Right atrium auricular region (tissue), 2 donors: Measurements from ENCODE around the gene C1orf141. TPM values are rescaled to one million over a fixed set of nuclear protein-coding genes. Genes with fewer than 3 reads are reported as not detected.
"Not testable (repeated sequence)": the region's sequence is repeated elsewhere in the genome, so short reads cannot be mapped to it uniquely, and the experiment has no call there.

ENCODE experiments used
- DNase-seq: peaks from one replicate; pipeline ENCODE4 v3.0.0-alpha.2; 2019; ENCODE audit warnings: low spot score
- H3K27ac ChIP-seq, 2 donors: fragments of 200-600 bp; sonication (generic); 1 replicate in 1 of 2; 2 replicates in 1 of 2; pipeline ENCODE4 v1.5.1; 2016 to 2019
- H3K27me3 ChIP-seq, 2 donors: fragments of 200-600 bp; sonication (generic); one replicate each; pipeline versions ENCODE4 v1.5.1 to v1.6.0; 2017 to 2019
- H3K36me3 ChIP-seq: fragments of 200-600 bp; sonication (generic); one replicate; pipeline ENCODE4 v1.5.1; 2016
- H3K4me1 ChIP-seq, 2 donors: fragments of 200-600 bp; sonication (generic); one replicate each; pipeline versions ENCODE4 v1.5.1 to v1.6.0; 2017 to 2019
- H3K4me3 ChIP-seq, 2 donors: fragments of 200-600 bp; sonication (generic); 1 replicate in 1 of 2; 2 replicates in 1 of 2; pipeline ENCODE4 v1.5.1; 2017 to 2019; ENCODE audit warnings: mild to moderate bottlenecking in 1 of 2, moderate library complexity in 1 of 2
- H3K9me3 ChIP-seq, 2 donors: fragments of 200-600 bp; sonication (generic); one replicate each; pipeline ENCODE4 v1.5.1; 2019
- total RNA-seq, 2 donors: library from RNA; depleted of rRNA; stranded (reverse); fragments of >200 nt; gene quantifications; one replicate each; pipeline ENCODE4 v1.1.0, GENCODE V29; 2016
- TF ChIP-seq, protein P1 (sequence below), 2 donors: fragments of 200-600 bp; sonication (generic); IDR thresholded peaks; one replicate each; pipeline ENCODE4 v1.5.1; 2019; ENCODE audit warnings: antibody characterized with exemption in 2 of 2

Gene C1orf141
- total RNA-seq, 2 donors from 2014 or later, result not detected

DNA sequence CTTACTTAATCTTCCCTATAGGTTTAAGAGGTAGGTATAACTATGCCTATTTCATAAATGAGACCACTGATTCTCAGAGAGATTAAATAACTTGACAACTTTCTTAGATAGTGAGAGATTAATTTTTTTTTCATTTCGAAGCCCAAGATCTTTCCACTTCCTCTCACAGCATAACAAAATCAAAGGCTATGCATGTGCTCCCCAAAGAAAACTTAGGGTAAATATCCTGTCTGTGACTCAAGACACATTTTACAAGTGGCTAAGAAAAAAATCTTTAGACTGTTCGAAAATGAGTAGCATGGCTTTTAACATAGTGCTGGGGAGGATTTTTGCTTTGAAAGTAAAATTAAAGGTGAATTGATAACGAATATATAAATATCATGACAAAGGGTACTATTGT, 8.2 kb upstream of the C1orf141 start:
- no peak for DNase-seq
- no peaks in the 10 kb centered on the region for H3K36me3 ChIP-seq
- no peaks in the 10 kb centered on the region for H3K4me1 ChIP-seq
- H3K27me3 ChIP-seq, result no peaks in the 10 kb centered on the region
- no peak overlapping the region for H3K4me3 ChIP-seq
- H3K27ac ChIP-seq, result no peak overlapping the region
- TF ChIP-seq, protein P1, sequence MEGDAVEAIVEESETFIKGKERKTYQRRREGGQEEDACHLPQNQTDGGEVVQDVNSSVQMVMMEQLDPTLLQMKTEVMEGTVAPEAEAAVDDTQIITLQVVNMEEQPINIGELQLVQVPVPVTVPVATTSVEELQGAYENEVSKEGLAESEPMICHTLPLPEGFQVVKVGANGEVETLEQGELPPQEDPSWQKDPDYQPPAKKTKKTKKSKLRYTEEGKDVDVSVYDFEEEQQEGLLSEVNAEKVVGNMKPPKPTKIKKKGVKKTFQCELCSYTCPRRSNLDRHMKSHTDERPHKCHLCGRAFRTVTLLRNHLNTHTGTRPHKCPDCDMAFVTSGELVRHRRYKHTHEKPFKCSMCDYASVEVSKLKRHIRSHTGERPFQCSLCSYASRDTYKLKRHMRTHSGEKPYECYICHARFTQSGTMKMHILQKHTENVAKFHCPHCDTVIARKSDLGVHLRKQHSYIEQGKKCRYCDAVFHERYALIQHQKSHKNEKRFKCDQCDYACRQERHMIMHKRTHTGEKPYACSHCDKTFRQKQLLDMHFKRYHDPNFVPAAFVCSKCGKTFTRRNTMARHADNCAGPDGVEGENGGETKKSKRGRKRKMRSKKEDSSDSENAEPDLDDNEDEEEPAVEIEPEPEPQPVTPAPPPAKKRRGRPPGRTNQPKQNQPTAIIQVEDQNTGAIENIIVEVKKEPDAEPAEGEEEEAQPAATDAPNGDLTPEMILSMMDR (IDR thresholded peaks at IDR 0.05), result no peak
- H3K9me3 ChIP-seq, result no peaks in the 10 kb centered on the region

DNA sequence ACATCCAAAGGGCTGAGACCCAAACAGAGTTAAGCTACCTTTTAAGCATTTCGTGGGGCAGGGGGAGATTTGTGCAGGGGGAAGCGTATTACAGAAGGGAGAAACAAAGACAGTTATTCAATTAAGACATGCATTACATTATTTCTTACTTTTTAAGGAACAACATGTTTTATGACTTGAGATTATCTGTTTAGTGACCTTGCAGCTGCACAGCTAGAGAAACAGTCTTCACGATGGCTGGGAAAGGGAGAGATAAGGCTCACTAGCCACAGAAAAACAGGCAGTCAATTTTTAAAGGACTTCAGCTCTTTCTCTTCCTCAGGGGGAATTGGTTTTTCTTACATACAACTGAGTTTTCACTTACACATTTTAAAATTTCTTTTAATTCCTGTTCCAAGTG, 7.1 kb upstream of the C1orf141 start:
- not testable (repeated sequence) for DNase-seq, H3K27ac ChIP-seq, H3K9me3 ChIP-seq, H3K36me3 ChIP-seq, H3K4me3 ChIP-seq, H3K4me1 ChIP-seq, H3K27me3 ChIP-seq

DNA sequence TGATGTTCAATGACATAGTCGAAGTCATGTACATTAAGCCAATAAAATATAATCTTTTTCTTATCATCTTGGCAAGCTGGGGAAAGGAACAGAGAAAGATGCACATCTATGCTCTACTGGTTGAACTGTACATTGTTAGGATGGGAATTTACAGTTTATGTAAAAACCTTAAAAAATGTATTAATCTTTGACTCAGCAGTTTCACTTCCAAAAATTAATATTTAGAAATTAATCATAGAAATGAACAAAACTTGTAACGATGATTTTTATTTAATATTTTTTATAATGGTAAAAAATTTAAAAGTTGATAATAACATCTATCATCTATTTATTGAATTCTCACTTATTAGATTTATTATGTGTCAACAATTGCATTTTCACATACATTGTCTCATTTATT, 5.7 kb upstream of the C1orf141 start:
- H3K27me3 ChIP-seq, result no peaks in the 10 kb centered on the region
- no peak overlapping the region for H3K27ac ChIP-seq
- H3K36me3 ChIP-seq, result no peaks in the 10 kb centered on the region
- peaks cover 0 to under 1% of the 10 kb centered on the region in 2 donors for H3K4me1 ChIP-seq
- no peaks in the 10 kb centered on the region for H3K9me3 ChIP-seq
- DNase-seq, result no peak
- TF ChIP-seq, protein P1 (IDR thresholded peaks at IDR 0.05), result no peak
- no peak overlapping the region for H3K4me3 ChIP-seq

DNA sequence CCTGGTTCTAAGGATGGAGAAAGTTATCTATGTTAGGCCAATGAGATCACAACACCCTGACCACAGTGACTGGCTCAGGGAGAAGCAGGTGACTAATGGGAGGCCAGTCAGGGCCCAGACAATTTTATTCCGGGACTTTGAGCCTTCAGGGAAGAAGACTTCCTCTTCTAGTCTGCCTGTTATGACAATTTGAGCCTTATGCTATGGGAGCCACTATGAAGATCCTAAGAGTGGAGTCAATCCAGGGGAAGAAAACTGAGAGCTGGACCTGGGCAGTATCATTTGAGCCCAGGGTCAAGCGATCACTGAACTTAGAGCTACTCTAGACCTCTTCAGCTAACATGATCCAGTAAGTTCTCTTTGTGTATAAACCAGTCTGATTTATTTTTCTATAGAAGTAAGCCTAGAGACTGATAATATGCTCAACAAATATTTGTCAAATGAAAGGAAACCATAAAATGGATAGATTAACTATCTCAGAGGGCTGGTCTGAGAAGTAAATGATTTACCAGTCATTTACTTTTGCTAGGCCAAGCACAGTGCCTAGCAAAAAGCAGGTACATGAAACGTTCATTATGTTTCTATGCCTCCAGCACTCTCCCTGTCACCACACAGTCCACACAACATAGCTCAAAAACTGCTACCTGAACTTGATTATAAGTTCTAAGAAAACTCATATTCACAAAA, 4.2 kb upstream of the C1orf141 start:
- H3K4me3 ChIP-seq, result no peak overlapping the region
- DNase-seq, result no peak
- no peaks in the 10 kb centered on the region for H3K36me3 ChIP-seq
- H3K4me1 ChIP-seq, result peaks cover 0 to 11% of the 10 kb centered on the region in 2 donors
- H3K27ac ChIP-seq, result no peak overlapping the region
- H3K9me3 ChIP-seq, result no peaks in the 10 kb centered on the region
- TF ChIP-seq, protein P1 (IDR thresholded peaks at IDR 0.05), result no peak
- H3K27me3 ChIP-seq, result no peaks in the 10 kb centered on the region

DNA sequence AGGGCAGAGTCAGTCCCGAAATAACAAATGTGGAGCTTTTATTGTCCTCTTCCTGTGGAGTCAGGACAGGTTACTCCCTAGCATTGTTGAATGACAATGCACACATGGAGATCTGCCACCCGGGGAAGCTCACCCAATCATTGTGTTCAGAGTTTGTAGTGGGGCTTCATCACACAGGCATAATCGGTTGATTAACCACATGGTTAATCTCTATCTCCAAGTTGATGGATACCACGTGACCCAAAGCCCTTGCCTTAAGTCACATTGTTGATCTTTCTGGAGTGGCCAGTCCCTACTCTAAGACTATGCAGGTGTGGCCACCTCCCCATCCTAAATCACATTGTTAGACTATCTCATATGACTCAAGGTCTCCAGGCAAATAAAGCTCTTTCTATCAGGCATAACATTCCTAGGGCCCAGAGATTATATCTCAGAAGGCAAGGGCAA, 2.6 kb upstream of the C1orf141 start:
- H3K27ac ChIP-seq, result no peak overlapping the region
- no peak overlapping the region for H3K4me3 ChIP-seq
- no peak for DNase-seq
- H3K4me1 ChIP-seq, result peaks cover 0 to 11% of the 10 kb centered on the region in 2 donors
- no peaks in the 10 kb centered on the region for H3K9me3 ChIP-seq
- no peaks in the 10 kb centered on the region for H3K27me3 ChIP-seq
- TF ChIP-seq, protein P1 (IDR thresholded peaks at IDR 0.05), result no peak
- H3K36me3 ChIP-seq, result no peaks in the 10 kb centered on the region

DNA sequence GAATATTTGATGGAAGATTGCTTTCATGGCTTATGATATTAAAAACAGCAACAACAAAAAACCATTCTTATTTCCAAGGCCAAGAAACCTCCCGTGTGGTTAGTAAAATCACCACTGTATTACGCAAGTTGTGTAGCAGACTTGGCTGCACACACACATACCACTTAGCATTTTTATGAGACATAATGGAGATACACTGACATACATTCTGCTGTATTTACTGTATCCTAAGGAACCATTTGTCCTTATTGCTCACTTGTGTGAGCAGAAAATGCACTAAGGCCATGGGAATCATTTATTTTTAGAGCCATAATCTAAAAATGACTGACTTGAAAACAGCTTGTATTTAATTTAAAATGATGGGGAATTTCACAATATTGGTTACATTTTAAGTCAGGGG, 584 bp upstream of the C1orf141 start:
- no peaks in the 10 kb centered on the region for H3K9me3 ChIP-seq
- H3K27ac ChIP-seq, result no peak overlapping the region
- TF ChIP-seq, protein P1 (IDR thresholded peaks at IDR 0.05), result no peak

More for the DNA sequence above, 584 bp upstream of the C1orf141 start:
- peaks cover 0 to 11% of the 10 kb centered on the region in 2 donors for H3K4me1 ChIP-seq
- no peak for DNase-seq
- no peaks in the 10 kb centered on the region for H3K27me3 ChIP-seq
- no peaks in the 10 kb centered on the region for H3K36me3 ChIP-seq
- no peak overlapping the region for H3K4me3 ChIP-seq
